A549 treated with dexamethasone at 1 μM for 4 hours (cell line): ENCODE data around the gene CD81. TPM values are rescaled to one million over a fixed set of nuclear protein-coding genes. Genes with fewer than 3 reads are reported as not detected.

Experiments
- total RNA-seq: library from RNA; stranded (reverse); fragments of 200-300 nt; extraction: Qiagen RNA extraction; gene quantifications from 5 replicates; pipeline ENCODE4 v1.2.3, GENCODE V29; 2022

Gene CD81
- total RNA-seq = 298 to 392 TPM (median 381 TPM) in 5 replicates

GRCh38 chr11:2376751-2377451 lies at the start of gene CD81:
TSS of gene CD81 (plus strand) at chr11:2377310. CDS start at chr11:2377550, 240 bp downstream.

GRCh38 chr11:2400069-2400761 lies 23.1 kb downstream of the CD81 start, which contains the start of gene TSSC4:
TSS of gene TSSC4 (plus strand) at chr11:2400750. CDS start at chr11:2402634, 1,884 bp downstream.

GRCh38 chr11:2443881-2444820 lies 67.0 kb downstream of the CD81 start, which contains the start of gene TRPM5:
TSS of gene TRPM5 (minus strand) at chr11:2444514. CDS start at chr11:2423036, 21,478 bp downstream.

DNA sequence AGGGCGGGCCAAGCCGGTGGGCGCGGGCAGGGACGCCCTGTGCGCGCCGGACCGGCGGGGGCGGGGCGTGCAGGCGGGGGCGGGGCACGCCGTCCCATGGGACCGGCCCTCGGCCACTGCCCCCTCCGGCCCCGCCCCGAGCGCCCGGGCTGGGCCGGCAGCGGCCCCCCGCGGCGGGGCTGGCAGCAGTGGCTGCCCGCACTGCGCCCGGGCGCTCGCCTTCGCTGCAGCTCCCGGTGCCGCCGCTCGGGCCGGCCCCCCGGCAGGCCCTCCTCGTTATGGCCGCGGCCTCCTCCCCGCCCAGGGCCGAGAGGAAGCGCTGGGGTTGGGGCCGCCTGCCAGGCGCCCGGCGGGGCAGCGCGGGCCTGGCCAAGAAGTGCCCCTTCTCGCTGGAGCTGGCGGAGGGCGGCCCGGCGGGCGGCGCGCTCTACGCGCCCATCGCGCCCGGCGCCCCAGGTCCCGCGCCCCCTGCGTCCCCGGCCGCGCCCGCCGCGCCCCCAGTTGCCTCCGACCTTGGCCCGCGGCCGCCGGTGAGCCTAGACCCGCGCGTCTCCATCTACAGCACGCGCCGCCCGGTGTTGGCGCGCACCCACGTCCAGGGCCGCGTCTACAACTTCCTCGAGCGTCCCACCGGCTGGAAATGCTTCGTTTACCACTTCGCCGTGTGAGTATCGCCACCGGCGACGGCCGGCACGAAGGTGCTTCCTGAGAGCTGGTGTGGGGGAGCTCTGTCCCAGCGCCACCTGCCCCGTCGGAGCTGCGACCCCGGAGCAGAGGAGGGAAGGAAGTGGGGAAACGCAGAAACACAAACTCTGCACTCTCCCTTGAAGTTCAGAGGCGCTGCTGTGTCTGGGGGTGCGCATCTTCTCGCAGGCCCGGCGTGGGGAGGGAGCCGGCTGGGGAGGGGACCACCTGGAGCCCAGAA lies 68.0 kb downstream of the CD81 start, which contains the start of gene KCNQ1:
Gene KCNQ1 (plus strand): TSS at position 188 of the 925 bp plus-strand sequence. CDS start 91 bp downstream, at position 279.

Other genes with a start within 250 kb of the CD81 start
- 1.7 to 2.8 TPM (median 2.4 TPM) in 5 replicates for gene IGF2, start 237.9 kb upstream of the CD81 start, total RNA-seq
- not detected in 5 replicates for gene INS, start 216.1 kb upstream of the CD81 start, total RNA-seq
- 0.07 to 0.36 TPM in 2 of 5 replicates, not detected in the others for gene TH, start 205.5 kb upstream of the CD81 start, total RNA-seq
- gene ASCL2, start 106.7 kb upstream of the CD81 start, total RNA-seq = 0.04 to 0.05 TPM in 2 of 5 replicates, not detected in the others
- gene C11orf21, start 75.4 kb upstream of the CD81 start, total RNA-seq = not detected in 5 replicates
- not detected in 5 replicates for gene TSPAN32, start 75.3 kb upstream of the CD81 start, total RNA-seq
- 43.3 to 67.5 TPM (median 60.4 TPM) in 5 replicates for gene TSSC4, start 23.4 kb downstream of the CD81 start, total RNA-seq
- not detected in 5 replicates for gene TRPM5, start 67.2 kb downstream of the CD81 start, total RNA-seq
- 0.52 to 0.75 TPM (median 0.60 TPM) in 5 replicates for gene KCNQ1, start 67.7 kb downstream of the CD81 start, total RNA-seq